GM12878 (cell line): ENCODE results near the gene NAA35. TPM values are rescaled to one million over a fixed set of nuclear protein-coding genes. Genes with fewer than 3 reads are reported as not detected.

ENCODE experiments used
- ATAC-seq: fragments of 200-7000 bp; cut with Tn5 transposase; 3 replicates; pipeline ENCODE4 v1.9.1; 2020; ENCODE audit warnings: mild to moderate bottlenecking, moderate library complexity
- BruUV-seq: library from RNA; stranded (reverse); fragments of 400-500 nt; replicated peaks from 2 replicates; lab custom pipeline; 2021; lab: Mats Ljungman, UMichigan
- CTCF ChIA-PET: fragments of 300-600 bp; sonication (Branson Sonifier 250); formaldehyde crosslinking; extraction: SDS; loops from one replicate; lab custom pipeline; 2021; ENCODE audit warnings: inconsistent platforms; lab: Yijun Ruan, JAX
- POLR2A ChIA-PET: fragments of 350-600 bp; formaldehyde crosslinking; extraction: SDS; loops from one replicate; lab custom pipeline; 2021; ENCODE audit warnings: inconsistent platforms; lab: Charles Lee
- RAD21 ChIA-PET: fragments of 300-600 bp; sonication (Branson Sonifier 250); formaldehyde crosslinking; loops from one replicate; lab custom pipeline; 2023; ENCODE audit warnings: antibody characterized with exemption; ENCODE audit not compliant: unreplicated experiment; lab: Charles Lee
- SMC1A ChIA-PET: fragments of 300-600 bp; sonication (Branson Sonifier 250); formaldehyde crosslinking; loops from one replicate; lab custom pipeline; 2023; ENCODE audit not compliant: unreplicated experiment, uncharacterized antibody; lab: Charles Lee
- DNase-seq: peaks from one replicate; pipeline ENCODE4 v3.0.0-alpha.2; 2011; ENCODE audit warnings: low read depth, low spot score
- FAIRE-seq: peaks from 3 replicates; lab custom pipeline; 2011; peaks lifted over from hg19 to GRCh38; lab: Jason Lieb, UNC
- H2AFZ ChIP-seq: 2 replicates; pipeline ENCODE4 v1.6.0; 2011; ENCODE audit warnings: low read depth, low read length, control low read depth; ENCODE audit not compliant: control insufficient read depth
- H3K27ac ChIP-seq: 2 replicates; pipeline ENCODE4 v1.5.1; 2011; ENCODE audit warnings: control low read depth; ENCODE audit not compliant: control insufficient read depth, insufficient read depth
- H3K27me3 ChIP-seq, 2 experiments: replicated peaks in 1 of 2; 2 replicates each; pipeline versions ENCODE4 v1.6.0 to v1.6.1; 2011; ENCODE audit warnings: low read length in 1 of 2; ENCODE audit not compliant: control insufficient read depth in 2 of 2, insufficient read depth in 2 of 2
- H3K36me3 ChIP-seq, 2 experiments: 2 replicates each; pipeline ENCODE4 v1.5.1; 2011; ENCODE audit warnings: low read length in 1 of 2; ENCODE audit not compliant: control insufficient read depth in 2 of 2, insufficient read depth in 2 of 2
- H3K4me1 ChIP-seq: 2 replicates; pipeline ENCODE4 v1.6.1; 2011; ENCODE audit warnings: mild to moderate bottlenecking, low read length, moderate library complexity, mixed read lengths; ENCODE audit not compliant: control insufficient read depth, insufficient read depth
- H3K4me2 ChIP-seq: 2 replicates; pipeline ENCODE4 v1.6.0; 2011; ENCODE audit warnings: control low read depth; ENCODE audit not compliant: control insufficient read depth, insufficient read depth
- H3K4me3 ChIP-seq: fragments of 200-600 bp; sonication (generic); 2 replicates; pipeline ENCODE4 v1.5.1; 2016
- H3K79me2 ChIP-seq: 2 replicates; pipeline ENCODE4 v1.6.0; 2011; ENCODE audit warnings: low read length; ENCODE audit not compliant: control insufficient read depth, insufficient read depth
- H3K9ac ChIP-seq: 2 replicates; pipeline ENCODE4 v1.8.0; 2011; ENCODE audit warnings: low read length, control low read depth, mixed read lengths; ENCODE audit not compliant: control insufficient read depth, insufficient read depth
- H3K9me3 ChIP-seq: replicated peaks from 3 replicates; pipeline ENCODE4 v1.5.1; 2011; ENCODE audit warnings: mild to moderate bottlenecking, low read length; ENCODE audit not compliant: control insufficient read depth, insufficient read depth
- H4K20me1 ChIP-seq: 2 replicates; pipeline ENCODE4 v1.6.0; 2011; ENCODE audit not compliant: control insufficient read depth, insufficient read depth
- BHLHE40 ChIP-seq, 2 experiments: fragments of 450-650 bp in 1 of 2; IDR thresholded peaks; 2 replicates each; pipeline ENCODE4 v1.6.1; 2011 to 2017; ENCODE audit warnings: low read depth in 2 of 2, borderline replicate concordance in 1 of 2, improper control_type of control experiment in 1 of 2, low read length in 1 of 2, mild to moderate bottlenecking in 1 of 2
- EZH2 ChIP-seq: IDR thresholded peaks from 2 replicates; pipeline ENCODE4 v1.6.1; 2012; ENCODE audit warnings: low read depth, mild to moderate bottlenecking, control low read depth, inconsistent platforms, low read length, borderline replicate concordance; ENCODE audit not compliant: control insufficient read depth
- HCFC1 ChIP-seq: fragments of 150-350 bp; IDR thresholded peaks from 2 replicates; pipeline ENCODE4 v1.6.1; 2014; ENCODE audit warnings: low read length
- IKZF2 ChIP-seq, 2 experiments: fragments of 450-650 bp; IDR thresholded peaks; 2 replicates each; pipeline ENCODE4 v1.6.1; 2017; ENCODE audit warnings: mild to moderate bottlenecking in 2 of 2, moderate library complexity in 2 of 2
- JUND ChIP-seq: IDR thresholded peaks from 2 replicates; pipeline ENCODE4 v1.6.1; 2012; ENCODE audit warnings: low read depth, mild to moderate bottlenecking, low read length, improper control_type of control experiment, moderate library complexity
- KLF5 ChIP-seq: fragments of 450-650 bp; IDR thresholded peaks from 2 replicates; pipeline ENCODE4 v1.6.1; 2014; ENCODE audit warnings: mild to moderate bottlenecking; ENCODE audit not compliant: partially characterized antibody
- PAX5 ChIP-seq: IDR thresholded peaks from 2 replicates; pipeline ENCODE4 v1.6.1; 2011; ENCODE audit warnings: low read depth, low read length, borderline replicate concordance
- PAX8 ChIP-seq: fragments of 450-650 bp; IDR thresholded peaks from 2 replicates; pipeline ENCODE4 v1.6.1; 2017; ENCODE audit warnings: mild to moderate bottlenecking, moderate library complexity
- PML ChIP-seq: IDR thresholded peaks from 2 replicates; pipeline ENCODE4 v1.6.1; 2012; ENCODE audit warnings: low read length, inconsistent platforms
- RUNX3 ChIP-seq: IDR thresholded peaks from 2 replicates; pipeline ENCODE4 v1.6.1; 2012; ENCODE audit warnings: low read length, inconsistent platforms
- SREBF1 ChIP-seq: IDR thresholded peaks from 2 replicates; pipeline ENCODE4 v1.6.1; 2012; ENCODE audit warnings: mild to moderate bottlenecking, low read length
- TCF3 ChIP-seq: IDR thresholded peaks from 2 replicates; pipeline ENCODE4 v1.6.1; 2012; ENCODE audit warnings: low read depth, mild to moderate bottlenecking, low read length, borderline replicate concordance; ENCODE audit not compliant: insufficient read depth
- ZNF274 ChIP-seq: IDR thresholded peaks from one replicate; pipeline ENCODE4 v1.8.0; 2011; ENCODE audit not compliant: insufficient read length, insufficient read depth
- ZNF384 ChIP-seq: IDR thresholded peaks from 2 replicates; pipeline ENCODE4 v1.6.1; 2012; ENCODE audit warnings: low read depth, mild to moderate bottlenecking, low read length, improper control_type of control experiment, borderline replicate concordance
- WGBS: methylation state at CpG from one replicate; pipeline ENCODE4 v1.1.6; 2016; ENCODE audit warnings: low lambda C conversion rate; ENCODE audit not compliant: insufficient replicate concordance, insufficient coverage; ENCODE audit errors: missing lambda C conversion rate; 5-methylcytosine and 5-hydroxymethylcytosine counted together
- in situ Hi-C: fragments of 300-500 bp; cut with MboI; formaldehyde crosslinking; loops from 9 replicates; pipeline ENCODE4 v1.14.3; 2018; ENCODE audit warnings: mixed read lengths
- intact Hi-C: fragments of 100-400 bp; cut with micrococcal nuclease; formaldehyde crosslinking; loops from one replicate; pipeline ENCODE4 v1.14.2; 2022; ENCODE audit not compliant: unreplicated experiment
- polyA plus RNA-seq, 11 experiments: library from polyadenylated mRNA; depleted of rRNA in 4 of 11; unstranded in 6 of 11; stranded (reverse) in 5 of 11; fragments of >200 nt; fragmentation: Nextera tagmentation in 4 of 11; fragmentation: Illumina TruSeq in 1 of 11; extraction: Ambion mirVana in 4 of 11; extraction: Trizol in 1 of 11; gene quantifications; 1 replicate in 1 of 11; 2 replicates in 10 of 11; pipeline versions ENCODE4 v1.2.1 to v1.2.3, GENCODE V29; 2011 to 2016; ENCODE audit warnings: inconsistent platforms in 2 of 11, missing spikeins in 2 of 11, low read depth in 1 of 11
- total RNA-seq, 4 experiments: library from RNA; depleted of rRNA in 3 of 4; stranded (reverse); fragments of >200 nt in 3 of 4; fragmentation: Illumina TruSeq in 1 of 4; extraction: Trizol in 1 of 4; gene quantifications; 2 replicates each; pipeline versions ENCODE4 v1.2.1 to v1.2.3, GENCODE V29; 2013 to 2021
- TF ChIP-seq, protein P1 (sequence below): IDR thresholded peaks from 2 replicates; pipeline ENCODE4 v1.6.1; 2012; ENCODE audit warnings: low read depth, low read length, improper control_type of control experiment
- TF ChIP-seq, protein P2 (sequence below): fragments of 450-650 bp; IDR thresholded peaks from 2 replicates; pipeline ENCODE4 v1.6.1; 2016; ENCODE audit warnings: mild to moderate bottlenecking
- TF ChIP-seq, protein P3 (sequence below): IDR thresholded peaks from 2 replicates; pipeline ENCODE4 v1.6.1; 2011; ENCODE audit warnings: borderline replicate concordance, low read depth, mild to moderate bottlenecking, moderate library complexity, mixed read lengths, low read length; ENCODE audit not compliant: insufficient read depth; ENCODE audit errors: extremely low read length

NAA35 gene
- total and polyA plus RNA-seq, 10 of the 15 experiments (the other 5 are each of a cell fraction or from before 2014, with no cell fraction given) = 15.5 to 38.0 (median 26.9) TPM

DNA sequence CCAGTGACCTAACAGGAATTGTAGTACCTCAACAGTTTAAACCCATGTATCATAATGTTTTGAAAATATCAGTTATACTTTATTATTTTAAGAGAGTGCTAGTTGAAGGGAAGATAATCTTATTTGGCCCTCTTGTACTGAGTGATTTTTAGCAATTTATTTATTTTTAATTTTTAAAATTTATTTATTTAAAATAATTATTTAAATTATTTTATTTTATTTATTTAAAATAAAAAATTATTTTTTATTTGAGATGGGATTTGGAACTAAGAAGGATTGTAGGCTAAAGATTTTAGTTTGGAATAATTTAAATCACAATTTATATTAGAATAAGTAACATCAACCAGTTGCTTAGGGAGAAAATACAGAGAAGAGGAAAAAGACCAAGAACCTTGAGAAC is 54.2 kb downstream of the NAA35 start (continued):
- no peak for TF ChIP-seq ZNF384
- TF ChIP-seq RUNX3 = no peak
- TF ChIP-seq JUND = no peak
- TF ChIP-seq, protein P1, sequence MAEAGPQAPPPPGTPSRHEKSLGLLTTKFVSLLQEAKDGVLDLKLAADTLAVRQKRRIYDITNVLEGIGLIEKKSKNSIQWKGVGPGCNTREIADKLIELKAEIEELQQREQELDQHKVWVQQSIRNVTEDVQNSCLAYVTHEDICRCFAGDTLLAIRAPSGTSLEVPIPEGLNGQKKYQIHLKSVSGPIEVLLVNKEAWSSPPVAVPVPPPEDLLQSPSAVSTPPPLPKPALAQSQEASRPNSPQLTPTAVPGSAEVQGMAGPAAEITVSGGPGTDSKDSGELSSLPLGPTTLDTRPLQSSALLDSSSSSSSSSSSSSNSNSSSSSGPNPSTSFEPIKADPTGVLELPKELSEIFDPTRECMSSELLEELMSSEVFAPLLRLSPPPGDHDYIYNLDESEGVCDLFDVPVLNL = no peak
- TF ChIP-seq, protein P2, sequence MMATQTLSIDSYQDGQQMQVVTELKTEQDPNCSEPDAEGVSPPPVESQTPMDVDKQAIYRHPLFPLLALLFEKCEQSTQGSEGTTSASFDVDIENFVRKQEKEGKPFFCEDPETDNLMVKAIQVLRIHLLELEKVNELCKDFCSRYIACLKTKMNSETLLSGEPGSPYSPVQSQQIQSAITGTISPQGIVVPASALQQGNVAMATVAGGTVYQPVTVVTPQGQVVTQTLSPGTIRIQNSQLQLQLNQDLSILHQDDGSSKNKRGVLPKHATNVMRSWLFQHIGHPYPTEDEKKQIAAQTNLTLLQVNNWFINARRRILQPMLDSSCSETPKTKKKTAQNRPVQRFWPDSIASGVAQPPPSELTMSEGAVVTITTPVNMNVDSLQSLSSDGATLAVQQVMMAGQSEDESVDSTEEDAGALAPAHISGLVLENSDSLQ = no peak
- TF ChIP-seq BHLHE40 (IDR thresholded peaks at IDR 0.05; ENCODE audit: borderline replicate concordance in 1 of 2, low read depth in 2 of 2, low read length in 1 of 2) = no peak
- no peak for TF ChIP-seq PAX8
- no peak for TF ChIP-seq IKZF2 (IDR thresholded peaks at IDR 0.05)
- TF ChIP-seq TCF3 = no peak
- TF ChIP-seq PML = no peak
- no peak for TF ChIP-seq HCFC1

DNA sequence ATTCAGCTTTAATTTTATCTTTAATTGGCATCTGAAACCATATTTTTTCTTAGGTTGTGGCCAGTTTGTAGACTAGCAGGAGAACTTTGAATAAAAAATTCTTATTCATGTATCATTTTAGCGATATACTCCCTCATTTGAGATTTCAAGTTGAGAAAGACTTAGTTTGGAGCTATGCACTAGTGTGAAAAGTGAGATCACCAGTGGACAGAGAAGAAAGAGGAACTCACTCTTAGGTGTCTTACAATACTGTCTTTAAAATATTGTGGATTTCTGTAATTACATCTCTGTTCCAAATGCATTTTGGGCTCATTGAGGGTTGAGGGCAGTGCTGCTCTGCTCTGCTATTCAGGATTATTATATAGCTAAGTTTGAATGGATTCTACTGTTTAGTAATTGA is 54.7 kb downstream of the NAA35 start:
- BruUV-seq = no TSS peak
- no peaks in the 10 kb centered on the region for H3K9me3 ChIP-seq
- ChIA-PET RAD21 (no interaction called here), CTCF (no interaction called here), SMC1A (interaction anchor here (1.3 kb wide), 1 partner anchor 11 kb away, joined by 4 read pairs; no protein-coding TSS in a partner anchor), POLR2A (interaction anchor here (0.5 kb wide), 1 partner anchor 150 kb away, joined by 4 read pairs; no protein-coding TSS in a partner anchor)
- H3K4me2 ChIP-seq = no peak overlapping the region
- H3K9ac ChIP-seq = no peak overlapping the region
- DNase-seq (no peak), ATAC-seq (no peak; the same call in 2 of the 3 replicates), FAIRE-seq (no peak)
- H3K36me3 ChIP-seq = peaks cover 3 to 21% of the 10 kb centered on the region in 2 experiments
- H3K27me3 ChIP-seq = no peaks in the 10 kb centered on the region
- no peaks in the 10 kb centered on the region for H4K20me1 ChIP-seq
- 100% methylated on average over 1 of the region's 1 CpG for WGBS
- in situ Hi-C loops = no loop called here
- no peak overlapping the region for H3K27ac ChIP-seq
- intact Hi-C loops = no loop called here
- no peak overlapping the region for H2AFZ ChIP-seq
- H3K4me1 ChIP-seq = no peaks in the 10 kb centered on the region
- no peaks in the 10 kb centered on the region for H3K79me2 ChIP-seq
- no peak overlapping the region for H3K4me3 ChIP-seq
- TF ChIP-seq KLF5 (no peak), EZH2 (no peak), SREBF1 (no peak), PAX5 (no peak), ZNF274 (no peak)
- TF ChIP-seq, protein P3, sequence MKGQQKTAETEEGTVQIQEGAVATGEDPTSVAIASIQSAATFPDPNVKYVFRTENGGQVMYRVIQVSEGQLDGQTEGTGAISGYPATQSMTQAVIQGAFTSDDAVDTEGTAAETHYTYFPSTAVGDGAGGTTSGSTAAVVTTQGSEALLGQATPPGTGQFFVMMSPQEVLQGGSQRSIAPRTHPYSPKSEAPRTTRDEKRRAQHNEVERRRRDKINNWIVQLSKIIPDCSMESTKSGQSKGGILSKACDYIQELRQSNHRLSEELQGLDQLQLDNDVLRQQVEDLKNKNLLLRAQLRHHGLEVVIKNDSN = no peak
